OCI-LY3 (cell line): ENCODE measurements around the gene MRPL28.

Source experiments
- H2AFZ ChIP-seq: fragments of 200-600, 300-600 bp; shearing (Covaris generic); 2 replicates; pipeline ENCODE4 v1.6.0; 2014; ENCODE audit warnings: antibody characterized with exemption, low read depth, low read length
- H3K27ac ChIP-seq: fragments of 200-600, 300-600 bp; sonication (generic); 2 replicates; pipeline ENCODE4 v1.5.1; 2014; ENCODE audit warnings: mild to moderate bottlenecking, low read length, moderate library complexity, mixed read lengths
- H3K27me3 ChIP-seq: fragments of 200-600, 300-600 bp; sonication (generic); 2 replicates; pipeline ENCODE4 v1.6.1; 2014; ENCODE audit warnings: low read depth, low read length, mixed read lengths
- H3K36me3 ChIP-seq: fragments of 200-600, 300-600 bp; sonication (generic); replicated peaks from 2 replicates; pipeline ENCODE3; 2014; ENCODE audit warnings: low read depth, low read length, mixed read lengths
- H3K4me1 ChIP-seq: fragments of 300-600, 200-600 bp; sonication (generic); 2 replicates; pipeline ENCODE4 v1.6.1; 2014; ENCODE audit warnings: low read length, mixed read lengths
- H3K4me2 ChIP-seq: fragments of 200-600, 300-600 bp; sonication (generic); 2 replicates; pipeline ENCODE4 v1.6.1; 2014; ENCODE audit warnings: low read length, mixed read lengths
- H3K4me3 ChIP-seq: fragments of 300-600, 200-600 bp; sonication (generic); 2 replicates; pipeline ENCODE4 v1.5.1; 2014; ENCODE audit warnings: antibody characterized with exemption, mild to moderate bottlenecking, low read length, moderate library complexity
- H3K79me2 ChIP-seq: fragments of 300-600, 200-600 bp; shearing (Covaris generic); 2 replicates; pipeline ENCODE4 v1.6.1; 2014; ENCODE audit warnings: mild to moderate bottlenecking, low read length, mixed read lengths
- H3K9ac ChIP-seq: fragments of 300-600, 200-600 bp; shearing (Covaris generic); 2 replicates; pipeline ENCODE4 v1.6.0; 2014; ENCODE audit warnings: mild to moderate bottlenecking, low read length, moderate library complexity
- H3K9me3 ChIP-seq: fragments of 200-600, 300-600 bp; shearing (Covaris generic); 2 replicates; pipeline ENCODE4 v1.6.1; 2014; ENCODE audit warnings: low read length, mixed read lengths; ENCODE audit not compliant: insufficient read depth
- H4K20me1 ChIP-seq: fragments of 200-600, 300-600 bp; sonication (generic); 2 replicates; pipeline ENCODE4 v1.6.1; 2016; ENCODE audit warnings: low read length, mixed read lengths; ENCODE audit not compliant: insufficient read depth
- EZH2phosphoT487 ChIP-seq: fragments of 200-600 bp; shearing (Covaris generic); IDR thresholded peaks from 2 replicates; pipeline ENCODE4 v1.6.1; 2018; ENCODE audit warnings: antibody characterized with exemption, mixed run types, low read depth
- TF ChIP-seq, protein P1 (sequence below): fragments of 200-600, 300-600 bp; sonication (generic); IDR thresholded peaks from 2 replicates; pipeline ENCODE4 v1.5.1; 2014; ENCODE audit warnings: antibody characterized with exemption, low read length, low read depth

The MRPL28 gene

DNA sequence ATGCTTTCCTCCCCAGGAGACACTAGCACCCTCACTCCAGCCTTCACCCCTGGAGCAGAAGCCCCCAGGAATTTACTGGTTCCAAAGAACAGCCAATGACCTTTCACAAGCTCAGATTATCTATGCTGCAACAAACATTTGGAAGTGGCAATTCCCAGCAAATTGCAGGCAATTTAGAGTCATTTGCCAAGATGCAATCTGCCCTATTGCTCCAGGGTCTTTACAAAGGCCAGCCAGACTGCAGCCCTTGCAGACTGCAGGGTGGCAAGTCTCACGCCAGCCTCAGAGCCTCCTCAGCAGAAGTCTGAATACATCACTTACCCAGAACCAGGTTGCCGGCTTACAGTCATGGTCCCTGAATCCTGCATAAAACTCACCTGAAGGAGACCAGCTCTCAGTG, 39.6 kb downstream of the MRPL28 start:
- Histone ChIP-seq H4K20me1 (peaks cover 36% of the 10 kb centered on the region), H3K27ac (no peak overlapping the region), H3K27me3 (no peaks in the 10 kb centered on the region), H3K36me3 (no peaks in the 10 kb centered on the region), H3K9ac (no peak overlapping the region), H3K4me3 (no peak overlapping the region), H3K4me1 (no peaks in the 10 kb centered on the region), H3K9me3 (no peaks in the 10 kb centered on the region), H2AFZ (no peak overlapping the region), H3K79me2 (peaks cover 53% of the 10 kb centered on the region), H3K4me2 (no peak overlapping the region)
- TF ChIP-seq, protein P1, sequence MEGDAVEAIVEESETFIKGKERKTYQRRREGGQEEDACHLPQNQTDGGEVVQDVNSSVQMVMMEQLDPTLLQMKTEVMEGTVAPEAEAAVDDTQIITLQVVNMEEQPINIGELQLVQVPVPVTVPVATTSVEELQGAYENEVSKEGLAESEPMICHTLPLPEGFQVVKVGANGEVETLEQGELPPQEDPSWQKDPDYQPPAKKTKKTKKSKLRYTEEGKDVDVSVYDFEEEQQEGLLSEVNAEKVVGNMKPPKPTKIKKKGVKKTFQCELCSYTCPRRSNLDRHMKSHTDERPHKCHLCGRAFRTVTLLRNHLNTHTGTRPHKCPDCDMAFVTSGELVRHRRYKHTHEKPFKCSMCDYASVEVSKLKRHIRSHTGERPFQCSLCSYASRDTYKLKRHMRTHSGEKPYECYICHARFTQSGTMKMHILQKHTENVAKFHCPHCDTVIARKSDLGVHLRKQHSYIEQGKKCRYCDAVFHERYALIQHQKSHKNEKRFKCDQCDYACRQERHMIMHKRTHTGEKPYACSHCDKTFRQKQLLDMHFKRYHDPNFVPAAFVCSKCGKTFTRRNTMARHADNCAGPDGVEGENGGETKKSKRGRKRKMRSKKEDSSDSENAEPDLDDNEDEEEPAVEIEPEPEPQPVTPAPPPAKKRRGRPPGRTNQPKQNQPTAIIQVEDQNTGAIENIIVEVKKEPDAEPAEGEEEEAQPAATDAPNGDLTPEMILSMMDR, result no peak
- no peak for TF ChIP-seq EZH2phosphoT487

DNA sequence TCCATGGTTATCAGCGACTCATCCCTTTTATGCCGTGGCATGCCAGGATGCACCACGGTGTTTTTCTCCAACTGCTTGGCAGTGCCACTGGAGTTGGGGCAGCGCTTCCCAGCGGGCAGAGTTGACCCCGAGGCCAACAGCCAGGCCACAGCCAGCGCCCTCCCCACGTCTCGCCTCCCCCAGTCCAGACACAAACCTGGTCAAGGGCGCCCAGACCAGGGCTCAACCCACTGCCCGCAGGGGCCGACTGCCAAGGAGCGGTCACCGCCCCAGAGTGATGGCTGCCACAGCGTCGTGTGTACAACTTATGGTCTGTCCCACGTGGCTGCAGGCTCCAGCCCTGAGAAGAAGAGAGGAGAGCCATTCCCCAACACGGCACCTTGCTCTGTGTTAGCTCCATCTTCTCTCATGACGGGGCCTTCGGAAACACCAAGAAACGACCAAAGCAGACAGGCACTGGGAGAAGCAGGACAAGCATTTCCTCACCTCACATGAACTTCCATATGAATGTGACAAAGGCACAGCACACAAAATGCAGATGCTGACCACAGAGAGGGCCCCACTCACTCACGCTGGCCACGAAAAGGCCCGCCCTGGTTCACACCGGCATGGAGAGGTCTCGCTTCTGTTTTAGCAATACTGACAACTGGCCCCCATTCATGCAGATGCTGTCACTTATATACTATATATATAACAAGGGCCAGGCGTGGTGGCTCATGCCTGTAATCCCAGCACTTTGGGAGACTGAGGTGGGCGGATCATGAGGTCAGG, 44.8 kb downstream of the MRPL28 start:
- Histone ChIP-seq H2AFZ (no peak overlapping the region), H3K4me3 (no peak overlapping the region), H3K27me3 (no peaks in the 10 kb centered on the region), H3K9me3 (no peaks in the 10 kb centered on the region), H3K36me3 (no peaks in the 10 kb centered on the region), H4K20me1 (peaks cover 33% of the 10 kb centered on the region), H3K27ac (no peak overlapping the region), H3K4me2 (no peak overlapping the region), H3K4me1 (peaks cover 2% of the 10 kb centered on the region; the same call in 1 of the 2 replicates), H3K9ac (no peak overlapping the region), H3K79me2 (peaks cover 52% of the 10 kb centered on the region)
- TF ChIP-seq EZH2phosphoT487, result no peak
- TF ChIP-seq, protein P1, result no peak

DNA sequence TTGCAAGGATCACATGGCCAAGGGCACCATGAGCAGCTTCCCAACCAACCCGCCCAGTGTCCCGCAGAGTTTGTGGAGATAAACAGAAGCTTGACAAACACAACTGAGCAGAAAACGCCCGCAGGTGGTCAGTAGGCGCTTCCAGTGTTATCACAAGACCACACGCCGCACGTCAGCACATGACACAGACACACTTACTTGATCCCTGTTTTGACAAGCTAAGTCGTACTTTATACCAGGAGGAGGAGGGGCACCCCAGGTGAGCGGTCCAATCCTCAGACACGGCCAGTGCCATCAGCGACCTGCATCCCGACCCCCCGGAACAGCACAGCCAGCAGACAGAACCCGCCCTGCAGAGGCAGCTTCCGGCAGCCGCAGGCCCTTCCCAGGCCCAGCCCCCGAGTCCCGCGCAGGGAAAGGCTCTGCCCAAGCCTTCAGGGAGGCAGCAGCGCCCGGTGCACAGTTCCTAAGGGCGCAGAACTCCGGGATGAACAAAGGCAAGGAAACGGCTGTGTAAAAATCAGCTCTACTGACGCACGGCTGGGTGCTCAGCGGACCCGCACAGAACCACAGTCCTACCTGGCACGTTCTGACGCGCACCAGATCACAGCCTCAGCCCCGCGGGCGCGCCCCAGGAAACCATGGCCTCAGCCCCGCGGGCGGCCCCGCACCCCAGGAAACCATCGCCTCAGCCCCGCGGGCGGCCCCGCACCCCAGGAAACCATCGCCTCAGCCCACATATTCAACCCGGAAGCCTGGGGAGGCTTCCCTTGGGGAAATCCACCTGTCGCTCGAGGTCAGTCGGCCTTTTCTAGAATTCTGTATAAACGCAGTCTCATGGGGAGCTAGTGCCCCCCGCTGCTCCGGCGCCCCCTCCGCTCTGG, 45.6 kb downstream of the MRPL28 start:
- H3K9ac ChIP-seq, result no peak overlapping the region
- H3K4me1 ChIP-seq, result peaks cover 2% of the 10 kb centered on the region; the same call in 1 of the 2 replicates
- peaks cover 34% of the 10 kb centered on the region for H4K20me1 ChIP-seq
- no peak overlapping the region for H3K27ac ChIP-seq
- H3K79me2 ChIP-seq, result peaks cover 50% of the 10 kb centered on the region
- TF ChIP-seq, protein P1, result no peak
- no peak for TF ChIP-seq EZH2phosphoT487
- H3K36me3 ChIP-seq, result no peaks in the 10 kb centered on the region
- no peak overlapping the region for H3K4me3 ChIP-seq
- no peaks in the 10 kb centered on the region for H3K9me3 ChIP-seq
- H2AFZ ChIP-seq, result no peak overlapping the region
- H3K27me3 ChIP-seq, result no peaks in the 10 kb centered on the region
- H3K4me2 ChIP-seq, result no peak overlapping the region

DNA sequence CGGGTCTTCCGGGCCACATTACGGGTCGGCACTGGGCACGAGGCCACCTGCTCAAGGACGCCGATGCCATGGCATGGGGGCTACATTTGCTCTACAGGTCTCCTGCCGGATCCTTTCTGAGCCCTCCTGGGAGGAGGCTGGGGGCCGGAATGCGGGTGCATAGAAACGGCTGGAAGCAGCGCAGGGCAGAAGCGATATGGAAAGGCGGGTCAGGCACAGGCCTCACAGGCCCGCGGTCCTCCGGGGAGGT, 46.2 kb downstream of the MRPL28 start:
- Histone ChIP-seq H3K9me3 (no peaks in the 10 kb centered on the region), H3K79me2 (peaks cover 55% of the 10 kb centered on the region), H3K27me3 (no peaks in the 10 kb centered on the region), H3K27ac (no peak overlapping the region), H3K36me3 (no peaks in the 10 kb centered on the region), H3K4me3 (no peak overlapping the region), H3K4me2 (no peak overlapping the region), H3K4me1 (peaks cover 2% of the 10 kb centered on the region; the same call in 1 of the 2 replicates), H2AFZ (no peak overlapping the region), H3K9ac (no peak overlapping the region), H4K20me1 (peaks cover 39% of the 10 kb centered on the region)
- no peak for TF ChIP-seq EZH2phosphoT487
- TF ChIP-seq, protein P1, result no peak
